Transverse colon (tissue), 4 donors: ENCODE results near the gene HDLBP. TPM values are rescaled to one million over a fixed set of nuclear protein-coding genes. Genes with fewer than 3 reads are reported as not detected.
A peak's percentile ranks its signal among the peaks of the same experiment; 100 is the strongest.

Experiments
- DNase-seq: peaks from one replicate; pipeline ENCODE4 v3.0.0-alpha.2; 2019
- H3K27ac ChIP-seq, 4 donors: fragments of 200-600 bp; sonication (generic); 2 replicates each; pipeline ENCODE4 v1.5.1; 2016 to 2018; ENCODE audit warnings: inconsistent platforms in 4 of 4
- H3K27me3 ChIP-seq: fragments of 200-600 bp; sonication (generic); 2 replicates; pipeline ENCODE4 v1.5.1; 2017; ENCODE audit warnings: inconsistent platforms
- H3K36me3 ChIP-seq, 4 donors: fragments of 200-600 bp; sonication (generic); 2 replicates each; pipeline ENCODE4 v1.5.1; 2017 to 2019; ENCODE audit warnings: inconsistent platforms in 4 of 4
- H3K4me1 ChIP-seq, 4 donors: fragments of 200-600 bp; sonication (generic); 2 replicates each; pipeline ENCODE4 v1.5.1; 2017 to 2020; ENCODE audit warnings: inconsistent platforms in 4 of 4
- H3K4me3 ChIP-seq, 4 donors: fragments of 200-600 bp; sonication (generic); 1 replicate in 1 of 4; 2 replicates in 3 of 4; pipeline versions ENCODE4 v1.5.1 to v1.6.1; 2017 to 2019; ENCODE audit warnings: inconsistent platforms in 4 of 4
- H3K9me3 ChIP-seq, 2 donors: fragments of 200-600 bp; sonication (generic); 2 replicates each; pipeline ENCODE4 v1.5.1; 2017 to 2019; ENCODE audit warnings: inconsistent platforms in 2 of 2
- CTCF ChIP-seq, 5 experiments: fragments of 200-600 bp in 3 of 5; fragments of 450-650 bp in 2 of 5; sonication (generic) in 3 of 5; IDR thresholded peaks; 1 replicate in 2 of 5; 2 replicates in 3 of 5; pipeline ENCODE4 v1.5.1; 2016 to 2017; ENCODE audit warnings: antibody characterized with exemption in 5 of 5, inconsistent platforms in 3 of 5, mild to moderate bottlenecking in 2 of 5, moderate library complexity in 1 of 5
- EP300 ChIP-seq: sonication (generic); formaldehyde crosslinking; IDR thresholded peaks from one replicate; pipeline ENCODE4 v1.6.1; 2017; ENCODE audit warnings: antibody characterized with exemption, low read depth
- POLR2A ChIP-seq: fragments of 450-650 bp; IDR thresholded peaks from one replicate; pipeline ENCODE4 v1.6.1; 2016; ENCODE audit warnings: antibody characterized with exemption, mild to moderate bottlenecking, moderate library complexity
- POLR2AphosphoS5 ChIP-seq, 3 donors: sonication (generic); formaldehyde crosslinking; IDR thresholded peaks; one replicate each; pipeline ENCODE4 v1.6.1; 2016; ENCODE audit warnings: antibody characterized with exemption in 3 of 3
- WGBS, 2 donors: methylation state at CpG; one replicate each; pipeline ENCODE4 v1.1.5; 2018; ENCODE audit warnings: low coverage in 1 of 2; 5-methylcytosine and 5-hydroxymethylcytosine counted together
- in situ Hi-C, 4 donors: fragments of 200-750 bp; cut with MboI; loops; one replicate each; pipeline versions ENCODE4 v1.15.0 to v1.15.1; 2017; ENCODE audit warnings: low sequenced_read_pairs in 3 of 4, low pct_ligation_motif_present in 1 of 4, low pct_unique_long_range_greater_than_20kb in 1 of 4
- intact Hi-C: fragments of 100-400 bp; cut with DNase I; formaldehyde crosslinking; loops from one replicate; pipeline ENCODE4 v1.15.1; 2023; ENCODE audit warnings: low total_unique reads
- total RNA-seq, 4 donors: library from RNA; depleted of rRNA; stranded (reverse); fragments of >200 nt; gene quantifications; one replicate each; pipeline ENCODE4 v1.1.0, GENCODE V29; 2016

HDLBP gene
- total RNA-seq, 4 donors from 2014 or later: 168 to 1,885 (median 314) TPM

GRCh38 chr2:241272303-241273209, 42.9 kb downstream of the HDLBP start:
- peak; percentile 76 for DNase-seq
- WGBS, 2 donors: 0% methylated on average over 41 of the region's 102 CpGs; no CpG with 5 or more reads in 1 of the 2 donors
- Histone ChIP-seq H3K27ac (peak overlapping the region; percentile 91 to 99 (median 98)), H3K27me3 (no peaks in the 10 kb centered on the region), H3K36me3 (no peaks in the 10 kb centered on the region), H3K4me3 (peak overlapping the region; percentile 76 to 99 (median 88)), H3K4me1 (peaks cover 14 to 29% (median 24%) of the 10 kb centered on the region in 4 donors), H3K9me3 (no peaks in the 10 kb centered on the region)
- TF ChIP-seq CTCF (IDR thresholded peaks at IDR 0.05) (no peak), POLR2AphosphoS5 (IDR thresholded peaks at IDR 0.05) (peak; percentile 50 to 81 (median 71))
- intact Hi-C loops (loop anchor here (2.0 kb wide), 1 partner anchor 42 kb away; the partner anchor contains the start of genes HDLBP and SEPTIN2), in situ Hi-C loops (no loop called here)

- intact Hi-C loops: loop anchor here (2.0 kb wide), 1 partner anchor 43 kb away; the partner anchor contains the start of genes HDLBP and SEPTIN2
Observed at GRCh38 chr2:241271706-241272302, 43.7 kb downstream of the HDLBP start.

GRCh38 chr2:241270531-241270930, 44.9 kb downstream of the HDLBP start:
- in situ Hi-C loops: no loop called here
- TF ChIP-seq EP300 (no peak), CTCF (IDR thresholded peaks at IDR 0.05) (no peak), POLR2A (no peak), POLR2AphosphoS5 (IDR thresholded peaks at IDR 0.05) (no peak)
- no peak for DNase-seq
- Histone ChIP-seq H3K27ac (peak overlapping the region in 1 of 4 donors; percentile 99), H3K4me3 (peak overlapping the region in 1 of 4 donors; percentile 98), H3K9me3 (no peaks in the 10 kb centered on the region), H3K36me3 (peaks cover 0 to 14% (median 4%) of the 10 kb centered on the region in 4 donors), H3K4me1 (peaks cover 14 to 29% (median 24%) of the 10 kb centered on the region in 4 donors), H3K27me3 (no peaks in the 10 kb centered on the region)
- intact Hi-C loops: no loop called here
- WGBS, 2 donors: 81% methylated on average over 5 of the region's 5 CpGs; no CpG with 5 or more reads in 1 of the 2 donors

More at GRCh38 chr2:241271706-241272302, 43.7 kb downstream of the HDLBP start:
- in situ Hi-C loops: no loop called here
- H3K36me3 ChIP-seq: peaks cover 0 to 6% (median 0%) of the 10 kb centered on the region in 4 donors
- no peaks in the 10 kb centered on the region for H3K9me3 ChIP-seq
- H3K4me1 ChIP-seq: peaks cover 14 to 29% (median 24%) of the 10 kb centered on the region in 4 donors
- H3K4me3 ChIP-seq: peak overlapping the region; percentile 76 to 99 (median 88)
- peak; percentile 86 for DNase-seq
- peak overlapping the region; percentile 91 to 99 (median 98) for H3K27ac ChIP-seq
- peak; percentile 16 to 70 (median 70) for TF ChIP-seq POLR2AphosphoS5 (IDR thresholded peaks at IDR 0.05)
- no peak for TF ChIP-seq EP300
- 0 to 1% methylated on average over 7 to 30 of the region's 37 CpGs for WGBS, 2 donors
- no peaks in the 10 kb centered on the region for H3K27me3 ChIP-seq

GRCh38 chr2:241269707-241270520, 45.6 kb downstream of the HDLBP start:
- H3K9me3 ChIP-seq: no peaks in the 10 kb centered on the region
- no peak overlapping the region for H3K4me3 ChIP-seq
- H3K4me1 ChIP-seq: peaks cover 14 to 29% (median 24%) of the 10 kb centered on the region in 4 donors
- H3K36me3 ChIP-seq: peaks cover 0 to 14% (median 4%) of the 10 kb centered on the region in 4 donors
- DNase-seq: no peak
- H3K27ac ChIP-seq: no peak overlapping the region
- in situ Hi-C loops: no loop called here
- TF ChIP-seq POLR2AphosphoS5 (IDR thresholded peaks at IDR 0.05) (no peak), POLR2A (no peak), EP300 (no peak), CTCF (IDR thresholded peaks at IDR 0.05) (no peak)
- intact Hi-C loops: no loop called here
- 92 to 95% methylated on average over 4 to 15 of the region's 15 CpGs for WGBS, 2 donors
- no peaks in the 10 kb centered on the region for H3K27me3 ChIP-seq
